Measurements from ENCODE around the gene TEX36.
"Not testable (repeated sequence)": the region's sequence is repeated elsewhere in the genome, so short reads cannot be mapped to it uniquely, and the experiment has no call there.

The TEX36 gene

DNA sequence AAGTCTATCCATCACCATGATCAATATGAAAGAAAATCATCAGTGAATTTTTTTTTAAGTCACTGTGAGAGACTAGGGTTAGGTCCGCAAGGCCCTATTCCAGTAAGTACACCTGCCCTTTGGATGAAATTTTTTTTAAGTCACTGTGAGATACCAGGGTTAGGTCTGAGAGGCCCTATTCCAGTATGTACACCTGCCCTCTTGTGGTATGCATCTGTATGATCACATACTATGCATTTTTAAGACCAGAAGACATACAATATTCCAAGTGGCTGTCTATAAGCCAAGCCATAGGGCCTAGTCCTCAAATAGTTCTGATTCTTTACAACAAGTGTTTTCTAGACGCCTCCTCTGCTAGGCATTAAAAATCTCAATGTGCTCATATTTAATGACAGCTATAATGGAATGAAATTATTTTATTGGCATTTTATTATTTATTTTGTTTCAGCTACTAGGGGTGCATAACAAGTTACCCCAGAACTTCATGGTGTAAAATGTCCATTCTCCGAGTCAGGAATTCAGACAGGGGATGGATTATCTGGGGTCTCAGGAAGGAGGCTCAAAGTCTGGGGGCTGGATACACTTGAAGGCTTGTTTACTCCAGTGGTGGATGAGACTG is 53.1 kb downstream of the TEX36 start:
- peak; percentile 25 to 27 for DNase-seq

GRCh38 chr10:125628104-125629049 is 54.6 kb downstream of the TEX36 start:
- no peak for DNase-seq

DNA sequence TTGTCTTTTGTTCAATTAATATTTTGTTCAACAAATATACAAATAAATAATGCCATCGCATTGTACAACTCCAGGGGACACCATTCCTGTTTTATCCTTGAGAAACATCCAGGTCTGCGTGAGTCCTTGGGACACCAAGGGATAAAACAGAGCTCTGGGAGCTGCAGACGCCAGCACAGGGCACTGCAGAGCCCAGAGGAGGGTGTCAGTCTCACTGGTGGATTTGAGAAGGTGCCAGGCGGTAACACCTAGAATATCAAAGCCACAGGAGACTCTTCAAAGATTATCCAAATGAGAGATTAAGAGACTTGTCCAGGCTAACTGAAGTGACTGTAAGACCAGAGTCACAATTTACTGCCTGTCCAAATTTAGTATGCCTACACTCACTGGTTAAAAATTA is 55.3 kb downstream of the TEX36 start:
- no peak for DNase-seq

DNA sequence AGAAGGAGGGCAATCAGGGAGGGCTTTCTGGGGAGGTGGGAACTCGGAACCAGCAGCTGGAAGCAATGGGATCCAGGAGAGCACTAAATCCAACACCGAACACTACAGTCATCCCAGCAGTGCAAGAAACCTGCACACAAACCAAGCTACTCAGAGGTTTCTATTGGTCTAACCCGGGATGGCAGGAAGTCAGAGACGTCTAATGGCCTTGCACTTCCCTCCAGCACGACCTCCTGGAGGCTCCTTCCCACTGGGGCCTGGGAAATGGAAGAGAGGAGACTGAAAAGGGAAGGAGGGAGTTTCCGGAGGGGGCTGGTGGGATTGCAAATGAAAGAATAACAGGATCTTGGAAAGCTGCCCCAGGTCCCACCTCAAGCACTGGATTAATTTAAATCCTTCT is 56.3 kb downstream of the TEX36 start:
- DNase-seq, result no peak

GRCh38 chr10:125625586-125625985 is 57.4 kb downstream of the TEX36 start:
- DNase-seq, result no peak

- no peak for DNase-seq
These were observed 58.2 kb downstream of the TEX36 start for GRCh38 chr10:125624800-125625199.

DNA sequence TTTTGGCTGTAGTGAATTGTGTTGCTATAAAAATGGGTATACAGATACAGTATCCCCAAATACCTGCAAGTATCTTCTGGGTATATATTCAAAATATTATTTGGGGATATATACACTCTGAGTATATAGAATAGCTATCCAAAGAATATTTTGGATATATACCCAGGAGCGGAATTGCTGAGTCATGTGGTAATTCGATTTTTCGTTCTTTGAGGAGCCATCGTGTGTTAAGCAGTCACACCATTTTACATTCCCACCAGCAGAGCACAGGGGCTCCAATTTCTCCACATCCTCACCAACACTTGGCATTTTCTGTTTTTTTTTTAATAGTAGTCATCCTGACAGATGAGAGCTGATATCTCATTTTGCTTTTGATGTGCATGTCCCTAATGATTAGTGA is 61.9 kb downstream of the TEX36 start:
- DNase-seq, result no peak

- DNase-seq, result no peak
These were observed 62.6 kb downstream of the TEX36 start for GRCh38 chr10:125620401-125620800.

GRCh38 chr10:125613062-125613461 is 69.9 kb downstream of the TEX36 start:
- not testable (repeated sequence) for DNase-seq

DNA sequence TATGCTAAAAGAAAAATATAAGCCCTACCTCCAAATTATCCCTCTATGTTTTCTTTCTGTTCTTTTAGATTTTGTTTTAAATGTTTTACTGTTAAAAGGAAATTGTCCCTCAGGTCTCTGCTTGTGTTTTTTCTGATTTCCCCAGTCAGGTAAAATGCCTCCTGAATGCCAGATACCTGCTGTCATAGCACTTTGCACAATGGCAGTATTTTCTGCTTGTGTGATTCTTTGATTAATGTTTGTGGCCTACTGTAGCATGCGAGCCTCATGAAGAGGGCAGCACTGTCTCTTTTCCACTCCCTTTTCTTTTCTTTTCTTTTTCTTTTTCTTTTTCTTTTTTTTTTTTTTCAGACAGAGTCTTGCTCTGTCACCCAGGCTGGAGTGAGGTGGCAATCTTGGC is 71.2 kb downstream of the TEX36 start:
- DNase-seq, result no peak

DNA sequence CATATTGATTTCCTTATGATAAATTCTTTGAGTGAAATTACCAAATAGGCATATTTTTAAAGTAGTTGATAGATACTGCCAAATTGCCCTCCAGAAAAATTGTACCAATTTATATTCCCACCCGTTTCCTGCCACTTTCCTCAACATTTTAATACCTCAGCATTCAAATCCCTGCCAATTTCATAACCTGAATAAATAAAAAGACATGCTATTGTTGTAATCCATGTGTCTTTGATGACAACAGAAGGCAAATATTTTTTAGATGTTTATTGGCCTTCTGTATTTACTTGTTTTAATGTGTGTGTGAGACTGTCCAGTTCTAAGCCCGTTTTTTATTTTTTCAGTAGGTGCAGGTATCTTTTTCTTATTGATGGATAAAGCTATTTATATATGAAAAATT is 71.7 kb downstream of the TEX36 start:
- no peak for DNase-seq

- no peak for DNase-seq
These were observed 73.1 kb downstream of the TEX36 start for GRCh38 chr10:125609859-125610258.

DNA sequence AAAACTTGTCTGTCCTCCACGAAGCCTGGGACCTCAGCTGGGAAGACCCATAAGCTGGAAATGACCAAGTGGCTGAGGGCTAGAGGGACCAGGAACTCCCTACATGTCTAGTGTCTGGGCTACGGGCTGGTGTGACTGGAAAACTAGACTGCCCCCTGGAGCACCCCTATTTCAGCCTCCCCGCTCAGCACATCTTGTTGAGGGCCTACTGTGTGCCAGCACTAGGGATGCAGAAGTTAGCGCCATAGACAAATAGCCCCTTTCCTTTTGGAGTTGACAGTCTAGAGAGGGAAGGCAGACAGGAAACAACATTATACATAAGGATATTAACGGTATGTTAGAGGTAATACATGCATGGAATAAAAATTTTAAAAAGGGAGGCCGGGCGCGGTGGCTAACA is 74.5 kb downstream of the TEX36 start:
- no peak for DNase-seq

DNA sequence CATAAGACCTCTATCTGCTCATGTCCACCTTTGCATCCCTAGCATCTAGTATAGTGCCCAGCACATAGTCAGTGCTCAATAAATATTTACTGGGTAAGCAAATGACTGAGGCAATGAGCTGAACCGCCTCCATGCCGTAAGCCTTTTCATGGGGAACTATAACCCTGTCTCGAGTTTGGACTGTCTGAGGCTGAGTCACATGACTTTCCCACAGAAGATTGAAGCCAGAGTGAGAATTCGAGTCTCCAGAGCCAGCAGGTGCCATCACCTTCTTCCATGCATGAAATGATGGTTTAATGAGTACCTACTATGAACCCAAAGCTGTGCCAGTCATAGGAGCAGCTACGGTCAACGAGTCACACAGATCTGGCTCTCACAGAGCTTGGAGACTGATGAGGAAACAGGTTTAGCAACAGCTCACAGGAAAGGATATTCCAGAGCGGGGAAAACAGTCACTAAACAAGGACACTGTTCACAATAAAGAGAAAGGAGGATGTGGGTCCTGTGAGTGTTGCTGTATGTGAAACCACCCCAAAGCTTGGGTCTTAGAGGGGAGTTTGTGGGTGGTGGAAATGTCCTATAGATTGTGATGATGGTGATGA is 75.2 kb downstream of the TEX36 start:
- no peak for DNase-seq

DNA sequence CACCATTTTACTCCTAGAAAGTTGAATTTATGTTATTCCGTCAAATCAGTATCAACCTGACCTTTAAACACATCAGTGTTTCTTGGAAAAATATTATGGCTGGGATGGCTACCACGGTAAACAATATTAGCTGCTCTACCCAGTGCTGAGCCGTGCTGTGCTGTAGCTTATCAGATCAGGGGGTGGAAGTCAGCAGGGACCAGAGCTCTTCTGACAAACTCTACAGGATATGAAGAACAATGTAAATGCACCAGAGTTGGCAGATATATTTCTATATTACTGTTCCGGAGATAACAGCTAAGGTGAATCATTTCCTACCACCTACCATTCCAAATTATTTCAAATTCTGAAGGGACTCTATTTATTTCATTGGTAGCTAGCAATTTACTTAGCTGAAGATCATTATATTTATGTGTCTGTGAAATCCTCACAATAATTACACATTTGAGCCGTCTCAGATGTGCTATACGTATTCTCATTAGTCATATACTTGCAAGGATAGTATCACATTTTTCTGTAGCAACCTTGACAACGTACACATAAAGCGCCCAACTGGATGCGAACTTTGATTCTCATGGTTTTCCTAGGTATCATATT is 76.5 kb downstream of the TEX36 start:
- no peak for DNase-seq
